NCI-H2227 treated with DMSO at 0.1 percent for 48 hours (cell line): ENCODE data around the gene ELOVL6.
"Not testable (repeated sequence)": the region's sequence is repeated elsewhere in the genome, so short reads cannot be mapped to it uniquely, and the experiment has no call there.

Experiments
- DNase-seq: peaks from one replicate; lab custom pipeline; 2025; lab: John Stamatoyannopoulos, UW

The ELOVL6 gene

GRCh38 chr4:110160618-110161017, 37.8 kb downstream of the ELOVL6 start:
- no peak for DNase-seq

GRCh38 chr4:110159541-110159940, 38.9 kb downstream of the ELOVL6 start:
- no peak for DNase-seq

- no peak for DNase-seq
Measured at GRCh38 chr4:110157580-110157979, 40.8 kb downstream of the ELOVL6 start.

- not testable (repeated sequence) for DNase-seq
Measured at GRCh38 chr4:110157166-110157565, 41.2 kb downstream of the ELOVL6 start.

GRCh38 chr4:110156442-110156841, 42.0 kb downstream of the ELOVL6 start:
- no peak for DNase-seq

- peak; percentile 24 for DNase-seq
Measured at GRCh38 chr4:110155654-110156053, 42.8 kb downstream of the ELOVL6 start.

- DNase-seq: no peak
Measured at GRCh38 chr4:110154582-110154981, 43.8 kb downstream of the ELOVL6 start.

GRCh38 chr4:110152386-110152785, 46.0 kb downstream of the ELOVL6 start:
- DNase-seq: no peak

GRCh38 chr4:110149089-110149488, 49.3 kb downstream of the ELOVL6 start:
- no peak for DNase-seq

GRCh38 chr4:110142461-110142860, 56.0 kb downstream of the ELOVL6 start:
- no peak for DNase-seq

GRCh38 chr4:110139815-110140214, 58.6 kb downstream of the ELOVL6 start:
- DNase-seq: no peak

- DNase-seq: no peak
Measured at GRCh38 chr4:110139111-110139510, 59.3 kb downstream of the ELOVL6 start.

- no peak for DNase-seq
Measured at GRCh38 chr4:110138551-110138950, 59.9 kb downstream of the ELOVL6 start.

GRCh38 chr4:110137829-110138228, 60.6 kb downstream of the ELOVL6 start:
- DNase-seq: no peak

- no peak for DNase-seq
Measured at GRCh38 chr4:110135523-110135922, 62.9 kb downstream of the ELOVL6 start.

GRCh38 chr4:110135076-110135475, 63.3 kb downstream of the ELOVL6 start:
- no peak for DNase-seq

- no peak for DNase-seq
Measured at GRCh38 chr4:110134269-110134869, 64.0 kb downstream of the ELOVL6 start.

- DNase-seq: no peak
Measured at GRCh38 chr4:110132816-110133719, 65.3 kb downstream of the ELOVL6 start.

- no peak for DNase-seq
Measured at GRCh38 chr4:110131916-110132315, 66.5 kb downstream of the ELOVL6 start.

GRCh38 chr4:110130576-110131358, 67.6 kb downstream of the ELOVL6 start:
- DNase-seq: no peak

GRCh38 chr4:110129544-110129943, 68.9 kb downstream of the ELOVL6 start:
- no peak for DNase-seq

- no peak for DNase-seq
Measured at GRCh38 chr4:110128472-110128919, 69.9 kb downstream of the ELOVL6 start.

- no peak for DNase-seq
Measured at GRCh38 chr4:110128029-110128428, 70.4 kb downstream of the ELOVL6 start.
